ENCODE results near the gene INSYN2B. TPM values are rescaled to one million over a fixed set of nuclear protein-coding genes. Genes with fewer than 3 reads are reported as not detected.

INSYN2B gene
- total RNA-seq, 1 experiment from 2014 or later, result 0.97 TPM

- DNase-seq (ENCODE audit: extremely low read depth, low read depth), result no peak
Measured at GRCh38 chr5:169814522-169814921, 165.8 kb downstream of the INSYN2B start.

Small RNA genes lying within 50 kb of the gene (small RNA-seq; reads per million reads assigned to genes)
- gene MIR378E, result 0 reads per million in 2 experiments

Other genes starting within 250 kb of the INSYN2B start
- gene FOXI1, start 125.4 kb upstream of the INSYN2B start, total RNA-seq (2014; rRNA removed; shearing (Covaris generic)), result not detected in 2 replicates